HFF-Myc (cell line): ENCODE results near the gene ECPAS.

Experiments
- DNase-seq: peaks from one replicate; pipeline ENCODE4 v3.0.0-alpha.2; 2011; ENCODE audit warnings: low read depth; ENCODE audit errors: extremely low read depth
- H3K4me3 ChIP-seq: replicated peaks from 2 replicates; pipeline ENCODE4 v1.5.1; 2011; ENCODE audit warnings: low read depth, mild to moderate bottlenecking, control low read depth, low read length
- CTCF ChIP-seq: IDR thresholded peaks from 2 replicates; pipeline ENCODE4 v1.5.1; 2012; ENCODE audit warnings: mild to moderate bottlenecking, low read depth, low read length, control low read depth; ENCODE audit errors: missing control alignments

The ECPAS gene

GRCh38 chr9:111483858-111484571 lies at the start of gene ECPAS:
Gene ECPAS (minus strand): TSS chr9:111484383. CDS start chr9:111472918, 11,465 bp downstream.
- no peak for TF ChIP-seq CTCF
- H3K4me3 ChIP-seq, result peak within 1 kb of the TSS; percentile 75
- peak; percentile 26 for DNase-seq

GRCh38 chr9:111533099-111533790 lies 49.1 kb upstream of the ECPAS start:
- DNase-seq, result no peak
- no peak overlapping the region for H3K4me3 ChIP-seq
- TF ChIP-seq CTCF, result no peak

- DNase-seq, result no peak
- no peak for TF ChIP-seq CTCF
- H3K4me3 ChIP-seq, result no peak overlapping the region
These were observed 47.5 kb upstream of the ECPAS start for GRCh38 chr9:111531716-111532115.

GRCh38 chr9:111529787-111530186 lies 45.6 kb upstream of the ECPAS start:
- TF ChIP-seq CTCF, result no peak
- no peak for DNase-seq
- H3K4me3 ChIP-seq, result no peak overlapping the region

GRCh38 chr9:111527347-111527746 lies 43.2 kb upstream of the ECPAS start:
- H3K4me3 ChIP-seq, result no peak overlapping the region
- no peak for DNase-seq
- no peak for TF ChIP-seq CTCF

GRCh38 chr9:111525056-111525977 lies 41.1 kb upstream of the ECPAS start, which contains the start of gene ZNF483:
Gene ZNF483 (plus strand): TSS chr9:111525179. CDS start chr9:111527396, 2,217 bp downstream.
- peak within 1 kb of the TSS; percentile 88 for H3K4me3 ChIP-seq
- peak; percentile 50 for DNase-seq
- no peak for TF ChIP-seq CTCF
